Activated CD4-positive, alpha-beta T cell treated with anti-CD3 and anti-CD28 coated beads, Interleukin-2, amount 50 U/mL, for 48 hours (primary cell): ENCODE measurements around the gene RRN3.
"Not testable (repeated sequence)": the region's sequence is repeated elsewhere in the genome, so short reads cannot be mapped to it uniquely, and the experiment has no call there.

Experiments
- DNase-seq, 2 experiments: peaks; one replicate each; pipeline ENCODE4 v3.0.0-alpha.2; 2020

Gene RRN3, protein sequence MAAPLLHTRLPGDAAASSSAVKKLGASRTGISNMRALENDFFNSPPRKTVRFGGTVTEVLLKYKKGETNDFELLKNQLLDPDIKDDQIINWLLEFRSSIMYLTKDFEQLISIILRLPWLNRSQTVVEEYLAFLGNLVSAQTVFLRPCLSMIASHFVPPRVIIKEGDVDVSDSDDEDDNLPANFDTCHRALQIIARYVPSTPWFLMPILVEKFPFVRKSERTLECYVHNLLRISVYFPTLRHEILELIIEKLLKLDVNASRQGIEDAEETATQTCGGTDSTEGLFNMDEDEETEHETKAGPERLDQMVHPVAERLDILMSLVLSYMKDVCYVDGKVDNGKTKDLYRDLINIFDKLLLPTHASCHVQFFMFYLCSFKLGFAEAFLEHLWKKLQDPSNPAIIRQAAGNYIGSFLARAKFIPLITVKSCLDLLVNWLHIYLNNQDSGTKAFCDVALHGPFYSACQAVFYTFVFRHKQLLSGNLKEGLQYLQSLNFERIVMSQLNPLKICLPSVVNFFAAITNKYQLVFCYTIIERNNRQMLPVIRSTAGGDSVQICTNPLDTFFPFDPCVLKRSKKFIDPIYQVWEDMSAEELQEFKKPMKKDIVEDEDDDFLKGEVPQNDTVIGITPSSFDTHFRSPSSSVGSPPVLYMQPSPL

DNA sequence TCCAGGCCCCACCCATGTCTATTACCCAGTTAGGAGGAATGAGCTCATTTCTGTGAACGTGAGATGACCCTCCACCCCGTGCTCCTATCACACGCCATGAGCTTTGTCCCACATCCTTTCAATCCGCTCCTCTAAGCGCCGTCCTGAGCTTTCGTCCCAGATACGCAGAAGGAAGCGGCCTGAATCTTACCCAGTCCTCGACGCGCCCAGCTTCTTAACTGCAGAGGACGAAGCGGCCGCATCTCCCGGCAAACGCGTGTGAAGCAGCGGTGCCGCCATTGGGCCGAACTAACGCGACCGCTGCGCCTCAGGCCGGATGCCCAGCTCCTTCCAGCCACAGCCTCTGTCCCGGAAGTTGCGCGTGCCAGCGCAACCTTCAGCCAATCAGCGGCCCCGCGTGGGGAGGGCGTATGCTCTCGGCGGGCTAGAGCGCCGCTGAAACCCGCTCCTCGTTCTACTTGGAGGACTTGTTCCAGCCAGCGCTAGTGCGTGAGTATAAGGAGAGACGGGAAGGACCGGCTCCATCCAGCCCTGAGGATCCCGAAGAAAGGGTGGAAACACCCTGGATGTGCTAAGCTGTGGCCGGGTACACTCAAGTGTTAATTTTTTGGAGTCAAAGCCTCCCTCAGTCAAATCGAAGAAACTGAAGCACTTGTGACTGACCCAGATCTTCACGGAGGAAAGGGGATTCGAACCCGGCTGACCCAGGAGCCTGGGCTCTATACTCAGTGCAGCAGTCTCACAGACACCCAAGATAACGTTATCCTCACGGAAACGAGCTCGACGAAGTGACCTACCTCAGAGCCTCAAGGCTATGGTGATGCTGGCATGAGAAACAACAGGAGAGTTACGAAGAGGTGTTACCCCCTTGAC is at the start of gene RRN3:
TSS of gene RRN3 (minus strand) at position 318 of the 873 bp plus-strand sequence. CDS start at position 279, 39 bp downstream.
- peak; percentile 87 to 91 for DNase-seq

DNA sequence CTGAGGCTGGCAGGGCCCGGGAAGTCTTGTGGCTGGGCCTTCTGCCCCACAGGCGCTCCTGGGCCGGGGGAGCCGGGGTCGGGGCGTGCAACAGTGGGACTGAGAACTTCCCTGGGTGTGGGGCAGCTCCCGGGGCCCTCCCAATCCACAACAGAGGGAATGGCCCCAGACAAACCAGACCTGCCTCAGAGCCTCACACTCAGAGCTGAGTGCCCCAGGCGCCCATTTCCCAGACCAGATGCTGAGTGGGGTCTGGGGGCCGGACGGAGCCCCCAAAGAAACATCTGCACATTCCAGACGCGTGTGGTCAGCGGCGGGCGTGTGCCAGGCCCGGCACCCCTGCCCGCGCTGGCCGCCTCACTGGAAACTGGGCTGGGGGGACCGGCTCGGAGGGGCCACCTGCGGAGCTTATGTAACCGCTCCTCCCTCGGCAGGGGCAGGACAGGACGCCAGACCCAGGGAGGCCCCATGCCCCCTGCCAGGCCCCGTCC is 49.6 kb upstream of the RRN3 start:
- DNase-seq, result not testable (repeated sequence)

DNA sequence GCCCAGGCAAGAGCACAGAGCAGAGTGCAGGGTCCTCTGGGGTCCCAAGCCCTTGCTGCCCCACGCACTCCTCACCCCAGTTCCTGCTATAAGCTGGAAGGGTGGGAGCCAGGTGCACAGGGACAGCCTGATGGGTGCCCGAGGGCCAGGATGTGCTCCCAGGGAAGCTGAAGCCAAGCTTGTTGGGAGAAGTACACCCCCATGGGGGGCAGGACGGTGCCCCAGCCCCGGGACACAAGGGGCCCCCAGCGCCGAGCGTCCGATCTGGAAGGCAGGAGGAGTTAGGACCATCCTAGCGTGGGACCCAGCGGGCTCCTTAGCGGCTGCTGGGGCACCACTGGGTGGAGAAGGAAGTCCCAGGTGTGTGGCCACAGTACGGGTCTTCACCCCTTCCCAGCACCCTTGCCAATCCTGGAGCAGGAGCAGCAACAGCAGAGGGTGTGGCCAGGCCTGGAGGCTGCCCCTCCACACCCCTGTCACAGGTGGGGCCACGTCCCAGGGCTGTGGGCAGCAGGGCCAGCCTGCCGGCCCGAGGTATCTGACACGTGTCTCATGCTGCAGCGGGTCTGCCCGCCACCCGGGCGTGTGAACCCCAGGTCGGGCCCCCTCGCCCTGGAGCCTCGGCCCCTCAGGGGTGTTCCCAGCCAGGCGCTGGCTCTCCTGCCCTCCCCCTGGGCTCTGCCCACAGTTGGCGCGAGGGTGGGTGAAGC is 49.0 kb upstream of the RRN3 start:
- not testable (repeated sequence) for DNase-seq

DNA sequence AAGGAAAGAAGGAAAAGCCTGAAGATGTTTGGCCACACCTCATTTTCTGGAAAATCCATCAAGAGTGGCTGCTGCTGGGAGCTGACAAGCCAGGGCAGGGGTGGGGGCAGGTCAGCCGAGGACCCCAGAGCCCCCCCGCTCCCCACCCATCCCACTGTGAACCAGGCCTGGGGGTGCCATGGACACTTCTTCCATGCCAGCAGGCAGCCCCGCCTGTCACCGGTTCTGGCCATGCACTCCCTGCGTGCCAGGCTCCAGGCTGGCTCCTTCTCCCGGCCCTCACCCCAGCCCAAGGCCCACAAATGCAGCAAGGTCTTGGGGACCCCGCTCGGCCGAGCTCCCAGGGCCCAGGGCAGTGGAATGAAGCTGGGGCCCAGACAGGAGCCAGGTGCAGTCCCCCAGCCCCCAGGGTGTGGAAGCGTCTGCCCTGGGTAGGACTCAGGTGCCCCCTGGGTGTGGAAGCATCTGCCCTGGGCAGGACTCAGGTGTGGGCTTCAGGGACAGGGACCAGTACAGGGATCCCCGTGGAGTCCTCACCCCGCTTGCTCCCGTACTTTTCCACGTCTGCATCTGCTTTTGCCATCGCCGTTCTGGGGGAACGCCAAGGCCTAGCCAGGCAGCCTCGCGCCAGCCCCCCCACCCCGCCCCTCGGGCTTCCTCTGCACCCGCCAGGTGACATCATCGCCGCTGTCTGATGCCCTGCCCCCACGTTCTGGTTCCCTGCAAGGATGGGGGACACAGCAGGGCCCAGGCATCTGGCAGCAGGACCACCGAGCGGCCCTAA is 48.2 kb upstream of the RRN3 start:
- not testable (repeated sequence) for DNase-seq

DNA sequence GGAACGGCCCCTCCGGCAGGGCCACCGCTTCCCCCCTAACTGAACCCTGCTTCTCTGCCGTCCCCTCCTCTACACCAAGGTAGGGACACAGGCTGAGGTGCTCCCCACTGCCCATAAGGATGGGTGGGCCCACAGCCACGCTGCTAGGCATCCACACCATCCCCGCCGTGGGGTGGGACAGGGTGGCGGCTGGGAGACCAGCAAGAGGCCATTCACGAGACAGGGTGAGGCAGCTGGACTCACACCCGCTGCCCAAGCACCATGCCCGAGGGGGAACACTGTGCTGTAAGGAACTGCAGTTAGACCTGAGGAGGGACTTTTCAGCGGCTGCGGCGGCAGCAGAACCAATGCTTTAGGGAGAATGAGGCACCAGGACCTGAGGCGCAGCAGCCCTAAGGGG is 47.5 kb upstream of the RRN3 start:
- DNase-seq, result no peak

DNA sequence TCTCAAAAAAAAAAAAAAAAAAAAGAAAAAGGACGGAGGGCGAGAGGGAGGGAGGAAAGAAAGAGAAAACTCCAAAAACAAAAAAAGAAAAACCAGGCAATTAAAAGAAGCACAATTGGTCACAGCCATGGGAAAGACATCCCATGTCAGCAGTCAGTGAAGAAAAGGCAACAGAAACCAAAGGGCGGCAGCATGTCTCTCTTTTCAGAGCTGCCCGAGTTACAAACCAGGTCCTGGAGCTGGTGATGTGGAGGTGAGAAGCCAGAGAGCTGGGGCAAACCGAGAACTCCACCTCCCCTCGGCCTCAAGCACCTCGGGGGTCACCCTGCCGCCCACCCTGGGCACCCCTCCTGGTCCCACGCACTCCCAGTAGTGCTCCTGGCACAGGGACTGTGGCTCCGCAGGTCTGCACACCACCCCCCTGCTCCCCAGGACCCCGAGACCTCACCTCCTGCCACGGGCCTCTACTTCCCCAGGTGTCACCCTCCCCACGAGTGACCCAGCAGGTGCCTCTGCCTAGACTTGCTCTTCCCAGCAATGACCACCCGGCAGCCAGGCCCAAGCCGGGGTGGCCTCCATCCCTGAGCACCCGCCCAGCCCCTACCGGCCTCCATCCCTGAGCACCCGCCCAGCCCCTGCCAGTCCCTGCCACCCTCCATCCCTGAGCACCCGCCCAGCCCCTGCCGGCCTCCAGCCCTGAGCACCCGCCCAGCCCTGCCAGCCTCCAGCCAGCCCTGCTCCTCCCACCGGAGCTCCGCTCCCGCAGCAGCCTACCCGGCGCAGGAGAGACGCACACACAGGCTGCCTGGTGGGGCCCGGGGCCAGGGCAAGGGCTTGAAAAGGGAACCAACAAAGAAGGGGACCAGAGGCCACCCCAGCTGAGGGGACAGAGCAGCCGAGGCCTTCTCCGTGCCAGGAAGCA is 46.6 kb upstream of the RRN3 start:
- not testable (repeated sequence) for DNase-seq

DNA sequence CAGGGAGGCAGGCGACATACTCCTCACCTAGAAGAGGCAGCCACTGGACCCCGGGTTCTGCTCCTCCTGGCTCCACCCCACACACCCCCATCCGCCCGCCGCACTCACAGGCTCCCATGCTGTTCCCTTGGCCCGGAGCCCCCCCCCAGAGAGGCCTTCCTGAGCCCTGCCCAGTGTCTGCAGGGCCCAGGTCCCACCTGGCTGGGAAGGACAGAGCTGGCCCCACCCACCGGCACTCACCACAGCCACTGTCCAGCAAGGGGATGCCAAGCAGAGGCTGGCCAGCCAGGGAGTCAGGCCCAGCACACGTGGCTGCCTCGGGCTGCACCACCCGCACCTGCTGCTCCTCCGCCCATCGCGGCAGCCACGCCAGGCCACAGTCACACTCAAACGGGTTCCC is 43.4 kb upstream of the RRN3 start:
- not testable (repeated sequence) for DNase-seq

DNA sequence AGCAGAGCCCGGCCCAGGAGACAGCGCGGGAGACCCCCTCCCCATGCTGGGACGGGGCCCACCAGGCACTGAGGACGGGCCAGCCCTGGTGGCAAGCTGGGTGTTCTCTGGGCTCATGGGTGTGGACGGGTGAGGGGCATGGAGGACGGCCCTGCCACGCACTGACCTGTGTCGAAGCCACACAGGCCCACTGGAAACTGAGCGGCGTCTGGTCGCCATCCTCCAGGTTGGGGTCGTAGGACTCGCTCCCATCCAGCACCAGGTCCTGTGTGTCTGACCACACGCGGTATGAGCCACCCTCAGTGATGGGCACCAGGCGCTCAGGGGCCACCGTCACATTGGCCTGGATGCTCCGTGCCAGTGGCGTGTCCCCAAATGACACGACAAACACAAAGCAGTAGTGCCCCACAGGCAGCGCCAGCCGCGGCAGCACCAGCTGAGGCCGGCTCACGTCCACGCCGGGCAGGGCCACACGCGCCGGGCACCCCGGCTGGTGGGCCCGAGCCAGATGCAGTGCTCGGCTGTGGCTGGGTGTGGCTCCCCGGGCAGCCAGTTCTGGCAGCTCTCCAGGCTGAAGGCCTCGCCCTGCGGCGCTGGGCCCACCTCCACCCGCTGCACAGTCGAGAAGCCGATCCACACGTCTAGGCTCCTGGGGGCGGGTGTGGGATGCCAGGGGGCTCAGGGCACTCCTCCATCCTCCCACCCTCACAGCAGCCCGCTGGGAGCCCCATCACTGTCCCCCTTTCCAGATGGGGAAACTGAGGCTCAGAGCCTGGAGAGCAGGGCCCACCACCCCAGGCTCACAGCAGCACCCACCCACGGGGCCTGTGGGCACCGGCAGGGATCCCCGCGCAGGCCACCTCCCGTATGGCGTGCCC is 41.6 kb upstream of the RRN3 start:
- DNase-seq, result not testable (repeated sequence)

DNA sequence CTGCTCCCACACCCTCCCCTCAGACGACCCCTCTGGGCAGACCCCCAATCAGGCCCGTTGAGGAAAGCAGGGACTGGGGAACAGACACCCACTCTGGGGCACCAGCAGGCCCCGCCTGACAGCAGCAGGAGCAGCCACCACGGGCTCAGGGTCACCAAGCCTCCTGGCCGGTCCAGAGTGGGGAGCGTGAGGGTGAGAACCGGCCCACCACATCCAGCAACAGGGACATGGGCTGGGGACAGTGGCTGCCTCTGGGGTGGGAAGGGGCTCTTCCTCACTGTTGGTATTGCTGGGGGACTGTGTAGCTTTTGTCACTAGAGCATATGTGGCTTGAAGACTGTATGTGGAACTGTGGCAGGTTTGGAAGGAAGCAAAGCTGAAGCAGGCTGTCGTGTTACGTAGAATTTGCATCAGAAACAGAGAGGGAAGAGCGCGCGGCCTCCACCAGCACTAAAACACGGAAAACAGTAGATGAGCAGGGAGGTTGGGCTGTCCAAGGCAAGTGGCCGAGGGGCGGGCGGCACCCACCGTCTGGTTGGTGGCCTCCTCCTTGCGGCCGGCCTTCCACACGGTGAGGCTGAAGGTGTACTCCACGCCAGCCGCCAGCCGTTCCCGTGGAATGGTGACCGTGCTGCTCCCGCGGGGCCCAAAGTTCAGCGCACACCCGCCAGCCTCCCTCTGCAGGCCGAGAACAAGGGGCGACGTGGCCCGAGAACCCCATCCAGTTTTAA is 40.8 kb upstream of the RRN3 start:
- DNase-seq, result not testable (repeated sequence)

DNA sequence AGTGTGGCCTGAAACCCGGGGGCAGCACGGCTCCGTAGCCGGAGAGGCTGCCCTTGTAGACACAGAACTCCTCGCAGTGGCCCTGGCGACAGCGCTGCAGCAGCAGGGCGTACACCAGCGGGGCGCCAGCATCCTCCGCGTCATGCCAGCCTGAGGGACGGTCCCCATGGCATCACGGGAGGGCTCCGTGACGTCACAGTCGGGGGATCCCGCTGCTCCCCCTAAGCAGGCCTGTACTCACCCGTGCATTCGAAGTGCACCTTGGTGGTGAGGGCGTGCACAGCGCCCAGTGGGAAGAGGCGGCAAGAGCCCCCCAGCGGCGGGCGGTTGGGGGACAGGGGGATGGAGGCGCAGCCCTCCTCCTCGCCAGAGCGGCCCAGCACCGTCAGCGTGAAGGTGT is 39.5 kb upstream of the RRN3 start:
- not testable (repeated sequence) for DNase-seq

DNA sequence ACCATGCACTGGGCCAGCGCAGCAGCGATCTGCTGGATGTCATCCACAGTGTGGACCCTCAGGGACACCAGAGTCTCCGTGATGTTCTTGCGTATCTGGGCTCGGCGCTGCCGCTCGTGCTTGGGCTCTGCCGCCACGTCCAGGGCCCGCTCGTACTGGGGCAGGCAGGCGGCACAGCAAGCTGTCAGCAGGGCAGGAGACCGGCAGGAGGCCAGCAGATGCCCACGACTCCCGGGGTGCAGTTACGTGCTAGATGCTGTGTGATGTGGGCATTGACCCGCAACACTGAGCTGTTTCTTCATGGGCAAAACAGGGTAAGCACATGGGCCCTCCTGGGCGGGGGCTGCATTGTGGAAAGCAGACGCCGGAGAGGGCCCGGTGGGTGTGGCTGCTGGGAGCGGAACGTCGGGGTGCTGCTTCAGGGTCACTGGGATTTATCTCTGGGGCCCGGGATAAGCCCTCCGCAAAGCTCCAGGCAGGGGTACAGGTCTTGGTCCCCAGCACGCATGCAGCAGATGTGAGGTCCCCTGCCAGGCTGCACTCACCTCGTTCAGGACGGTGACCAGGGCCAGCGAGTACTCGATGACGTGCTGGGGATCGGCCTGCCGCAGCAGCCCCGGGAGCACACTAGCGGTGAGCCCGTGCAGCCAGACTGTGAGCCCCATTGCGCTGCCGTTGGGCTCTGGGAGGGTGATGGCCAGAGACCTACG is 38.8 kb upstream of the RRN3 start:
- not testable (repeated sequence) for DNase-seq

DNA sequence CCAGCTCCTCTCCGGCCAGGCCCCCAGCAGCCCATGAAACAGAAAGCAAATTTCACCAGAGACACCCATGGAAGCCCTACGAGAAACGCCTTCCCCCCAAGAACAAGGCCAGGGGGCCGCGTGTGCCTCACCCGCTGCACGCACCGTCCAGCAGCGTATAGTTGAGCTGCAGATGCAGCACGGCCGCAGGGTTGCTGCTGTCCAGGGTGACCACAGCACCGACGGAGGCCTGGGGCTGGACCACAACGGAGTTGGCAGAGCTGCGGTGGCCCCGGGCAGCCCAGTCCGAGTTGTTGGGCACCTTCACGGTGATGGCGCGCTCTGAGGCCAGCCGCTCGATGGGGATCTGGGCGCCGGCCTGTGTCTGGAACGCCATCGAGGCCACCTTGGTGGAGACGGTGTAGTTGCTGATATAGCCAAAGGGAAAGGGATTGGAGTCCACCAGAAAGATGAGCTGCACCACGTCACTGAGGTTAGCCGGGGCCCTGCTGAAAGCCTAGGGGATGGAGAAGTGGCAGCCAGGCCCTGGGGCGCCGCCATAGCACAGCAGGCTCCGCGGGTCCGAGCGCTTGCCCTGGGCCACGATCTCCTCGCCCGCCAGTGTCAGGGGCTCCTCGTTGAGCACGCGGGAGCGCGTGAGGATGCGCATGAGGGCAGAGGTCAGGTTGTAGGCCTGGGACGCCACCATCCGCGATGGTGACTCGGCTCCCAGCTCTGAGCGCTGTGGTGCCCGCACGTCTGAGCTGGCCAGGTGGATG is 37.0 kb upstream of the RRN3 start:
- not testable (repeated sequence) for DNase-seq

DNA sequence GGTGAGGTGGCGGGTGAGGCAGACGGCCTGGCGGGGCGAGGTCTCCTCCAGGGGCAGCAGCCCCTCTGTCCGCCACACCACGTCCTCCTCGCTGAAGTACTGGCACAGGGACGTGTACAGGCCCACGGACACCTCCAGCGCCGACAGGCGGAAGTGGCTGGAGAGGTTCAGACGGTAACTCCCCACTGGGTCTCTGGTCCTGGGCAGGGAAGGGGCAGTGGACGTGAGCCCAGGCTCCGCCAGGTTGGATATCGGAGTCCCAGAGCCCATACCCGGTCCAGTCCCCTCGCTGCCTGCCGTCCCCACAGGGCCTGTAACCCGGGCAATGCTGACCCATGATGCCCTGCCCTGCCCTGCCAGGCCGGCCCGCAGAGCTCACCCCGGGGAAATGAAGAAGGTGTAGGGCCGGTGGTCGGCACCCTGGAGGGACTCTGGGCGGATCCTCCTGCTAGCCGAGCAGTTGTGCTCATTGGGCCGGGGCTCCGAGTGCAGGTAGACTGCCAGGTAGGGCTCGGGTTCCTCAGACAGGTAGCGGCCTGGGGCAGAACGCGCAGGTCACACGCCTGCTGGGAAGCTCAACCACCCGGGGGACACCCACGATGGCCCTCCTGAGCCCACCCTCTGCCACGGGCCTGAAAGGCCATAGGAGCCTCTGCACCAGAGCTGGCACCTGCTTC is 36.3 kb upstream of the RRN3 start:
- DNase-seq, result not testable (repeated sequence)

DNA sequence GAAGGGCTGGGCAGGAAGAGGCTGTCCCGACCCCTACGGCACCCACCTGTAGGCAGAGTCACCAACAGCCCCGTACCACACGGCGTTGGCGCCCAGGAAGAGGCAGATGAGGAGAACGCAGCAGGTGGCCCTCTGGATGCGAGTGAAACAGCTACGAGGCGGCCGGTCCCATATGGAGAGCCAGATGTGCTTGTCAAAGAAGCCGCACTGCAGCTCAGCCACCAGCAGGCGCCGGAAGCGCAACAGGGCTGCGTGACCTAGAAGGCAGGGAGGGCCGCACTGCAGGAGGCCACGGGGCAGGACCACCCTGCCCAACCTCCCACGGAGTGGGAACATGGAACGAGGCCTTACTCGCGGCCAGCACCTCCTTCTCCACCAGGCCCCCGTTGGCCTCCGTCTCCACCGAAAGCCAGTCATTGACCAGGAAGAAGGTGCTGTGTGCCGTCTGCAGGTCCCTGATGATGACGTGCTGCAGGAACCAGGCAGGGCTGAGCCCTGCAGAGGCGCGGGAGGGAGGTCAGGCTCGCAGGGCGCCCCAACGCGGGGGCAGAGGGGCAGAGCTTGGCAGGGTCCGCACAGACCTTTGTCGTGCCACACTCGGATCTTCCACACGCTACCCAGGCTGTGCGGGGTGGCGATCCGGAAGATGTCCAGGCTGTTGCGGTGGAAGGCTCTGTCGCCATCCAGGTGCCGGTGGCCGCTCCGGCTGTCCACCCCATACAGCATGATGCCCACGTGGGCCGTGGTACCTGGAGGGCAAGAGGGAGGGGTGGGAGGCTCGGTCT is 33.8 kb upstream of the RRN3 start:
- DNase-seq, result not testable (repeated sequence)

DNA sequence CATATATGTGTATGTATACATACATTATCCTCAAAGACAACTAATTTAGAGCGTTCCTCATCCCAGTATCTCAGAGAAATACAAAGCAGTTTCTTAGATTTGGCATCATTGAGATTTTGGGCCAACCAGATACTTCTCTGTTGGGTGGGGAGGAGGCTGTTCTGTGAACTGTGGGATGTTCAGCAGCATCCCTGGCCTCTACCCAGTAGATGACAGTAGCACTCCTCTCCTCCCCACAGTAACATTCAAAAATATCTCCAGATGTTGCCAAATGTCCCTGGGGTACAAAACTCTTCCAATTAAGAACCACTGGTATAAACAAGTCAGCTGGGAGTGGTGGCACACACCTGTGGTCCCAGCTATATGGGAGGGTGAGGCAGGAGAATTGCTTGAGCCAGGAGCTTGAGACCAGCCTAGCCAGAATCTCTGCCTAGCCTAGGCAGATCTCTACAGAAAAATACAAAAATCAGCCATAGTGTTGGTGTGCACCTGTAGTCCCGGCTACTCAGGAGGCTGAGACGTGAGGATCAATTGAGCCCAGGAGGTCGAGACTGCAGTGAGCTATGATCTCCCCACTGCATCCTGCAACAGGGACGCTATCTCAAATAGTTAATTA is 6.4 kb upstream of the RRN3 start:
- DNase-seq, result not testable (repeated sequence)
